Measurements from ENCODE around the gene NPFFR1.

NPFFR1 gene, protein sequence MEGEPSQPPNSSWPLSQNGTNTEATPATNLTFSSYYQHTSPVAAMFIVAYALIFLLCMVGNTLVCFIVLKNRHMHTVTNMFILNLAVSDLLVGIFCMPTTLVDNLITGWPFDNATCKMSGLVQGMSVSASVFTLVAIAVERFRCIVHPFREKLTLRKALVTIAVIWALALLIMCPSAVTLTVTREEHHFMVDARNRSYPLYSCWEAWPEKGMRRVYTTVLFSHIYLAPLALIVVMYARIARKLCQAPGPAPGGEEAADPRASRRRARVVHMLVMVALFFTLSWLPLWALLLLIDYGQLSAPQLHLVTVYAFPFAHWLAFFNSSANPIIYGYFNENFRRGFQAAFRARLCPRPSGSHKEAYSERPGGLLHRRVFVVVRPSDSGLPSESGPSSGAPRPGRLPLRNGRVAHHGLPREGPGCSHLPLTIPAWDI

DNA sequence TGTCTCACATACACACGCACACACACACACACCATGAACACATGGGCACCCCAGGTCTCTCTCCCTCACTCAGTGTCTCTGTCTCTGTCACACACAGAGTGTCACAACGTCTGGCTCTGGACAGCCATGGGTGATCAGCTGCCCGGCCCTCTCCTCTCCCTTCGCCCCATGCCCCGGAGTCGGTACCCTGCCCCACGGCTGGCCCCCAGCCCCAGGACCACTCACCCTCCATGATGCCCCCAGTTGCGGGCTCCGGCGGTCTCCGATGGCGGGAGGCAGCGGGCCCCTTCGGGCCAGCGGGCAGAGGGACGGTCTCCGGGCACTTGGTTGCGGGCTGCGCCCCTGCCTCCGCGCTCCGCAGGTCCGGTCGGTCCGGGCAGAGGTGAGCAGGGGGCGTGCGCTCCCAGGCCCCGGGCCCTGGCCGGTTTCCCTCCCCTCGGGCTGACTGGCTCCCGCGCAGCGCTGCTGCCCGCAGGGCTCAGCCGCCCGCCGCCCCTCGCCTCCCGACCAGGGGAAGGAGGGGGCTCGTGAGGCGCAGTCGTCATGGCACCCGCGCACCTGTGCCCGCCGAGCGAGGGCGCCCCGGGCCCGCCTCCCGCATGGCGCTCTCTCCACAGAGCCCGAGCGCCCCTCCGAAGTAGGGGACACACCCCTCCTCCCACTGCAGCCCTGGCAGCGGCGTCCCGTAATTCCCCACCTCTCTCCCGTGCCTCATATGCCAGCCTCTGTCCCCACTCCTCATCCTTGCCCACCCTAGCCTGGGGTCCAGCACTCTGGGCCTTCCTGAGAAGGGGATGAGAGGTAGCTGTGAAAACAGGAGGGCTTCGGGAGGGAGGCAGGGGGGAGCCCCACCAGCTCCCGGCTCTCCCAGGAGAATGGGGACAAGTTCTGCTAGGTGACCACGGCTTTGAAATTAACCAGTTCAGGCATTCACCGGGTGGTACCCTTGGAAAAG lies at the start of gene NPFFR1:
TSS of gene NPFFR1 (minus strand) at position 560 of the 955 bp plus-strand sequence. CDS start at position 232, 328 bp downstream.
- DNase-seq (ENCODE audit: low spot score): no peak

DNA sequence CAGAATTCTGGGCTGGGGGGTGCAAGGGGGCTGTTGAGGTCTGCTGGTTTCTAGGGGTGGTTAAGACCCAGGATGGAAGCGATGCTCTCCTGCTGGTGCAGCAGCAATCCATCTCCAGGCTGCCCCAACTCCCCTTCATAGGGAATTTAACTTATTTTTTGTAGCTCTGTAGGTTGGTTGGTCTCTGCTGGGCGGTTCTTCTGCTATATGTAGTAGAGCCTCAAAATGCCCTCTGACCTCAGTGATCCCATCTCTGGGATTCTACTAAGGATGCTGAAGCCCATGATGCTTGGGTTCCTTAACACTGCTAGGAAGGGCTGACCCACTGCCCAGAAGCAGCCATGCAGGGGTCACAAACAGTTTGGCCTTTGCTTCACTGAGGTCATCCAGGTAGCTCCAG lies 49.5 kb upstream of the NPFFR1 start:
- DNase-seq (ENCODE audit: low spot score): no peak

DNA sequence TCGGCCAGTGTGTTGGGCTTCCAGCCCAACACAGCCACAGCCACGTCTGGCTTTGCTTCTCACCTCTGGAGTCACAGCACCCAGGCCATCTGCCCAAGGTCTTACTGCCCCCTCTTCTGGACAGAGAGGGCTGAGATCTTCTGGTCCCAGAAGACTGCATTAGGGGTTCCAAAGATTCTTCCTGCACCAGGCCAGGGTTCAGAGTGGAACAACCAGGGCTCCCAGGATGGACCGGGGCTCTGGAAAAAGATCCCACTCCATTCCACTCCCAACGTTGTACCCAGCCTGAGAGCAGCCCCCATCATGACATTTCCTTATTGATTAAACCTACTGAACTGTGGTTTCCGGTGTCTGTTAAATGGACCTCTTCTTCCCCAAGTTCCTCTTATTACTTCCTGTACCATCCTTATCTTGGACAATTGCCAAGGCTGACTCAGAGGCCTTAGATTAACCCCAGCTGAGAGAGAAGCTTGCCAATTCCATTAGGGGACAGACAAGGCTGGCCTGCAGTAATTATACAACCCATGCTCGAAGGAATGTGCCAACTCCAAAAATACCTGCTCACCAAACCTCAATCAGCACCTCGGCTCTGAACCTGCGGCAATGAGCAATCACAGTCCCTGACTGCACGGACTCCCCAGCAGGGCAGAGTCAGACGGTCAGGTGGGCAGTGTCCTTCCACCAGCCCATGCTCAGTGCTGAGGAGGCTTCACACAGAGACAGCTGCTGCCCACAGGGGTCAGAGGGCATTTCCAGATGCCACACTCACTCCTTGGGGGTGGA lies 47.9 kb upstream of the NPFFR1 start:
- DNase-seq (ENCODE audit: low spot score): peak; percentile 85

DNA sequence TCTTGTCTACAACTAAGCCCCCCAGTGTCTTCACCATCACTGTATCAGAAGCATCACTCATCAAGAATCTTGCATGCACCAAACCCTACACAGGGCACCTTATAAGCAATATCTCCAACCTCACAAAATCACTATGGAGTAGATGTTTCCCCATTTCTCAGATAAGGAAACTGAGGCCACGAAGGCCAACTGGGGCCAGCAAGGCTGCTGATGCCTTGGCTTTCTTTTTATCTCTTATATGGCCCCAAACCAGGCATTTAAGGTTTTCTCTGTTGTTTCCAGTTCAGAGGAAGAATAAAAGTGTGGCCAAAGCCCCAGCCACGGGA lies 47.3 kb upstream of the NPFFR1 start:
- no peak for DNase-seq (ENCODE audit: low spot score)

DNA sequence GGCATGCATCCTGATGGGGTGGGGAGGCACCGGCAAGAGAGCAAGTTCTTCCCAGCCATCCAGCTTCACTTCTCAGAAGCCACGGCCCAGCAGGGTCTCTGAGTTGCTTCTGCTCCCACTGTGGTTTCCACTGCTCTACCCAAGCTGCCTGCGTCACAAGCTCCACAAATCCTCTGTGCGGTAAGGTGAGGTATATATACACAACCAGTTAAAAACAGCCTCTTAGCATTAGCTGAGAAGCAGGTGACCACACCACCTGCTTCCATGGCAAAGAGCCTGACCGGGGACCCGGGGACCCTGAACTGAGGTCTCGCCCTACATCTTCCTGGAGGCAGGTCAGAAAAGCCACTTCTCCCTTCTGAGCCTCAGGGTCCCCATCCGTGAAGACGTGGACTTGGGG lies 46.9 kb upstream of the NPFFR1 start:
- DNase-seq (ENCODE audit: low spot score): no peak

DNA sequence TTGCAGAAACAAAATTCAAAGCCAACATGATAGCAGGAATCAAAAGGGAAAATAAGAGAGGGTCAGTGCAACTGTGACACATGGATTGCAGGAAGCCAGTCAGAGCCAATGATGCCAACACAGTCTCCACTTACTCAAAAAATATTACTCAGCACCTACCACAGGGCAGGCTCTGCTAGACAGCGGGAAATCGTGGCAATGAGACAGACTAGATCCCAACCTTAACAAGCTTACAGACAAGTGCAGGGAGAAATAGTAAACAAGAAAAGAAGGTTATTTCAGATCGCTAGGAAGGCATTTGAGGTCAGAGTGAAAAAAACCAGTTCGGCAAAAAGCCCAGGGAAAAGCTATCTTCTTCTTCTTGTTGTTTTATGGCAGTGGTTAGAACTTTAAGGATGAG lies 45.2 kb upstream of the NPFFR1 start:
- no peak for DNase-seq (ENCODE audit: low spot score)

DNA sequence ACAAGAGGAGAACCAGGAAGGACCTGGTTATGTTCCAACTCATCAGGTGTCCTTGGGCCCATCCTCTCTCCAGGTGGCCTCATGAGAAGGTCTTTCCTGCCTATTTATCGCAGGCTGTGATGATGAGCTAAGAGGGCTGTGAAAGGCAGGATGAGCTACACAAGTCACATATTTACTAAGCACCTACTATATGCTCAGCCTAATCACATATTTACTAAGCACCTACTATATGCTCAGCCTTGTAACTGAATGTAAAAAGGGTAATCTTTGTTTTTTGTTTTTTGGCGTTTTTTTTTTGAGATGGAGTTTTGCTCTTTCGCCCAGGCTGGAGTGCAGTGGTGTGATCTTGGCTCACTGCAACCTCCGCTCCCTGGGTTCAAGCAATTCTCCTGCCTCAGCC lies 44.2 kb upstream of the NPFFR1 start:
- DNase-seq (ENCODE audit: low spot score): no peak

DNA sequence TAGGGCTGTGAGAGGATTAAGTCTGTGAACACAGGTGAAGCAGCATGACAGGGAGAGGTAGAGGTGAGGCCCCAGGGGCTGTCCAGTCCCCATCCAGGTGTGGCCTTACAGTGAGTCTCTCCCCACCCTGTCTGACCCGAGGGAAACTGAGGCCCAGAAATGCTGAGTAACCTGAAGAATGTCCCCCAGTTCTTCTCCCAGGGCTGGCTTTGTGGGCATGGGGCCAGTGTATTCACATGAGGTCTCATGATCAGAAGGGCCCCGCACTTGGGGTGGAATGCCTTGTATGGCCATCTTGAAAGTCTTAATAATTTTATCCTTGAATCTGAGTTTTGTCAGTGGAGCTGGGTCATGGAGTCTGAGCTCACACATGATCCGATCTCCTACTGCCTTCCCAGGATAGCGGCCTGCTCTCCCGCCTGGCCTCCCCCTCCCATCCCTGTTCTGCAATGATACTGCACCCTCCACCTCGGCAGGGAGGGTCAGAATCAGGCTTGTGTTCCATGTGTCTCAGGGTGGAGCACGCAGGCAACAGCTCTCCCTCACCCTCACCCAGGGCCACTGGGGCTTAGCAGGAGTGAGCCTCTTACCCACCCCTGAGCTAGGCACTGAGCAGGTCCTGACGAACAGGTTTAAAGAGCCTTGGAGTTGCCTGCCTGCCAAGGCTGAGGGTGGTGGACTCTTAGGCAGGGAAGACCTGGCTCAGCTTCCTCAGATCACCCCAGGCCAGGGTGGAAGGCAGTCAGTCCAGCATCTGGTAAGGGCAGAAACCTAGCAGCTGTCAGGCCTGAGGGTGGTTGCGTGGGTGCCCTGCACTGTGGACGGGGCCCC lies 41.4 kb upstream of the NPFFR1 start:
- DNase-seq (ENCODE audit: low spot score): no peak

DNA sequence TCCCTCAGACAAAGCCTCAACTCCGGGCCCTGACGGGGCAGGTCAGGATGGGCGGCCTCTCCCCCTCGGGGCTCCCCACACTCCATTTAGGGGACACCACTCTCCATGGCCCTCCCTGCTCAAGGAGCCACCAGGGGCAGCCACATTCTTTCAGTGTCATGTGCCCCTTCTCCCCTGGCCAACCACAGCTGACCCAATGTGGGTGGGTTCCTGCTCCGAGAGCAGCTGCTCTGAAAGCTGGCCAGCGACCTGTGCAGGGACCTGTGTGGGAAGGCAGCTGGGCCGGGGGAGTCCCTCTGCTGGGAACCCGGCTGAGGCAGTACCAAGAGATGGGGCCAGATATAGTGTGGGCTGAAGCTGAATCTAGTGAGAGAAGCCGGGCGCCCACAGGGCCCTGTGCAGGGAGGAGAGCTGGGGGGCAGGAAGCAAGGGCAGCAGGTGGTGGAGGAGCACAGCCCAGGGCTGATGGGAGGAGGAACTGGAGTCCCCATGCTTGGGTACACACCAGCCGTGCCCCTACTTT lies 40.6 kb upstream of the NPFFR1 start:
- no peak for DNase-seq (ENCODE audit: low spot score)

DNA sequence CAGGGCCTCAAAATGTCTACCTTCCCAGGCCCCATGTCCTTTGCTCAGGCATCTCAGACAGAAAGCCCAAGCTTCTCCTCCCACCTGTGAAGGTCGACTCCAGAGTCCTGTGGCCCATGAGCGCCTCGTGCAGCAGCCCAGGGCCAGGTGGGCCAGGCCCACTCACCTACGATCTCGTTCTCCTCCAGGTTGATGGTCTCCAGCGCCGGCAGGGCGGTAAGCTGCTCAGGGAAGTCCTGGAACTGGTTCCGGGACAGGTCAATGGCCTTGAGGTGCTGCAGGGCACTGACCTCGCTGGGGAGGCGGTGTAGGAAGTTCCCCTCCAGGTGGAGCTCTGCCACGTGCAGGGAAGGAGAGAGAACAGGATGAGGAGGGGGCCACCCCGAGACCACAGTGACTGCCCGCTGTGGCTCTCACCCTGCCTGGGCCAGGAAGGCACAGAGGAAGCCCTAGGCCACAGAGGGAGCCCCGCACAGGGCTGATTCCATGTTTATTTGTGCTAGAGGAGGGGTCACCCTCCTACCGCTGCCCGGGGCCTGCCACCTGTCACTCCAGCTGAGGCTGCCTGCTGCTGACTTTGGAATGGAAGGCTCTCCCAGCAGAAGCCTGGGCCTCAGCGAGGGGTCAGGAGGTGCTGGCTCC lies 40.0 kb upstream of the NPFFR1 start:
- DNase-seq (ENCODE audit: low spot score): no peak

DNA sequence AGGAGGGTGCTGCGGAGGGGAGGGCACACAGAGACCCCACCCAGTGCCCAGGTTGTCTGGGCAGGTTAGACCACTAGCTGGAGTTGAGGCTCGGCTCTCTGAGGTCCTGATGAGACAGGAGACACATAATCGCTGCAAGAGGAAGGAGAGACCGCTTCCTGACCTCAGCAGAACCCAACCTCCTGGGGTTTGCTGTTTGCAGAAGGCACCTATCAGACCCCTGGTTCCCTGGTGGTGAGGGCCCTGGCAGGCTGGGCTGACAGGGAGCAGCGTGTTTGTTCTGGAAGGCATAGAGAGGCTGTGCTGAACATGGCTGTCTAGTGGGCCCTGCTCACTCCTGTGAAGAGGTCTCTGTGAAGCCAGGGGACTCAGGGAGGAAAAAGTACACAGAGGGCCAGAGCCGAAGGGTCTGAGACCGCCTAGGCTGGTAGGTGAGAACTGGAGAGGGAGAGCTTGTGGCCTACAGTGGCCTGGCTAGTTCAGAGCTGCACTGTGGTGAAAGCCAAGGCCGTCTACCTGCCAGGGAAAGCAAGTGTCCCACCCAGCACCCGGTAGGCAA lies 39.4 kb upstream of the NPFFR1 start:
- DNase-seq (ENCODE audit: low spot score): no peak

DNA sequence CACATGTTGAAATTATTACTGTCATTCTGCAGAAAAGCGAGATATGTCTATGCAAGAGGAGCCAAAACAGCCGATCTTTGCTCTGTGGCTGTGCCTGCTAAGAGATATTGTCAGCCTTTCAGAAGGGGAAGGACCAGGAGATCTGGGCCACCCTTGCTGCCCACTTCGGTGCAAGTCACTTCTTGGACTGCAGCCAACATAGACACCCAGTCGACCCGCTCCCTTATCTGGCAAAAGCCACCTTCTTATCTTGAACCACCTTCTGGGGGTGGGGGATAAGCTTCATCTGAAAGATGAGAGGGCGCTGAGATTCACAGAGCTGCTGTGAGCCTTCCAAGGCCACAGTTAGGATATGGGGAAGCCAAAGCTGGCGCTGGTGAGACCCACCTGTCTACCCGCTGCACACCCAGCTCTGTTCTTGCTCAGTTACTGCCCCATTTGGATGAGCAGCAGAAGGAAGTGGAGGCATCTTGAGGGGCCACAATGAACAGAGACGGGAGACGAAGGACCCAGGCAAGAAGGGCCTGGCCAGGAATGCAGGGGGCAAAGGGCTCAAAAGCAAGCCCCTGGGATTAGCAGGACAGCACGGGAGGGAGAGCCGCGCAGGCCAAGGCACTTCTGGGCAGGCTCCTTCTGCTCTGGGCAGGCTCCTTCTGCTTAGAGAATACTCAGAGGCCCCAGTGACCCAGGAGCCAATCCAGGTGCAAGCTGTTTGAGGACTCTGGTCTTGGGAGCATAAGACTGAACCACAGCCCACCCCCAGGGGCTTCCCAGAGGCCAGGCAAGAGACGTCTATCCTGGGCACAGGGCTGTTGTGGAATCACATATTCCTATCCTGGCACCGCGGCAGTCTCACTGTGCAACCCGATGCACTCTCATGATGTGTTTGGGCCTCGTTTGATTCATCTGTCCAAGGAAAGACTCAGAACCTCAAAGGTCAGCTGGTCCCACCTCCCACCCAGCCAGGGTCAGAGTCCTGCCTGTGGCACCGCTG lies 38.4 kb upstream of the NPFFR1 start:
- no peak for DNase-seq (ENCODE audit: low spot score)

DNA sequence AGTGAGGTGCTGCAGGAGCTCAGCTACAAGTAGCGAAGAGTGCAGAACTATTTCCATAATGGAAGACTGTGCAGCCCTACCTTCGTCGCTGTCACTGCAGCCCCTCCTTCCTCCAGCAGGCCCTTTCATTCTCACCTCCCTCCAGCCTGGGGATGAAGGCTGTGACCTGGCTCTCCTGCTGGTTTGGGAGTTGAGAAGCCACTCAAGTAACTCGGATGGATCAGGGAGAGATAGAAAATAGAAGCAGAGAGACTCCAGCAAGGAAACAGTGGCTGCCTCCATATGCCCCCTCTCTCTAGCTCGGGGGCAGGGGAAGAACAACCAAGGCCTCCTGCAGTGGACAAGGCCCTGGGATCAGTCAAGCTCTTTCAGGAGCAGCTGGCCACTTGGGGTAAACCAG lies 37.4 kb upstream of the NPFFR1 start:
- DNase-seq (ENCODE audit: low spot score): no peak

DNA sequence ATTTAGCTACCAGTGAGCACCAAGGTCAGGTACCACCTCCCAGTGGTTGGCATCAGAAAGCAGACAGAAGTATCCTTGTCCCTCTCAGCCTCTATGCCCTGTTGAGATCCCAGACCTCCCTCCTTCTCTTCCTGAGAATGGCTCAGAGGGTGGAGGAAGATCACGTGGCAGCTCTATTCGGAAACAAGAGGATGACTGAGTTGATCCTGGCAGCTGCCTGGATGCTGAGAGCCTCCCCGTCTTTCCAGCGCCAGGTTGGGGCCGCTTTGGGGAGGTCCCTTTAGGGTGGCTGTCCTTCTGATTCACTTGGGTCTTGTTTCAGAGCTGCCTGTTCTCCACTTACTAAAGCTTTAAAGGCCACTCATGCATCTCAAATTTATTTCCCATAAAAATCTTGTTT lies 36.9 kb upstream of the NPFFR1 start:
- DNase-seq (ENCODE audit: low spot score): no peak

DNA sequence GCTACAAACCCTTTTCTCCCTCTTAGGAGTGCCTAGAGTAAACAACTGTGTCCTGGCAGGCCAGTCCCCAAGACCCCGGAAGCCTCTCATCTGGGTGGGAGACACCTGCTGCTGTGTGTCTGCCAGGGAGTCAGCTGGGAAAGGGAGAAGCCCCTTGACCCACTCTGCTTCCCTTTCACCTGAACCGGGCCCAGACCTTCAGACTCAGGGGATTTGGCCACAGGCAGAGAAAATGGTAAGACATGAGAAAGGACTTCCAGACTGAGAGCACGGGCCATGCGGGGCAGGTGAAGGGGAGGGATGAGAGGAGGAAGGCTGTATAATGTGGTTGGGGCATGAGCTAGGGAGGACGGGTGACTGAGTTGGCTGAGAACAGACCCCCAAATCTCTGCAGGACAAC lies 36.0 kb upstream of the NPFFR1 start:
- DNase-seq (ENCODE audit: low spot score): no peak

DNA sequence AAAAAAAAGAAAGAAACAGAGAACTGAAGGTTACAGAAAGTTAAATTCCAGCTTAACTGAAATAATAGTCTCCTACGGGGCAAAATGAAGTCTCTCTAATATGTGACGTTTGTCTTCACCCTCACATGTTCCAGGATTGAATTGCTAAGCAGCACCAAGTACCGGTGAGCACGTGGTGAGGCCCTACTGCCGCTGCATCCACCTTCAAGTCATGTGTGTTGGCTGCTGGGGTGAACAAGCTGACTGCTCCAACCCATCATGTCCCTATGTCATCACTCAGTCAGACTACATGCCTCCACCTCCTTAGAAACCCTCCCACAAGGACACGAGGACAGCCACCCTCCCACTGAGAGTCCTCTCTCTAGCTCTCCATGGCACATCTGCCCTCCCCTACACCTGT lies 35.4 kb upstream of the NPFFR1 start:
- no peak for DNase-seq (ENCODE audit: low spot score)

DNA sequence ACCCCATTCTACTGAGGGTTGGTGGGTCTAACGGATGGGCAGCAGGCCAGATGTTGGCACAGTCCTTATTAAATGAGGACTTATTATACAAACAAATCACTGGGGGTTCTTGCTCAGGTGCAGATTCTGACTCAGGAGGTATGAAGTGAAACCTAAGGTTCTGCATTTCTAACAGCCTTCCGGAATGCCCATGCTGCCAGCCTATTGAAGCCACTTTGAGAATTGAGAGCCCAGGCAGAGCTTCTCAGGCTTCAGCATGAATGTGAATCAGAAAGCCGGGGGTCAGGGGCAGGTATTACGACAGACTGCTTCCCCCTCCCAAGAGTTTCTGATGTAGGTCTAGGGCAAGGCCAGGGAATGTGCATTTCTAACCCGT lies 34.1 kb upstream of the NPFFR1 start:
- DNase-seq (ENCODE audit: low spot score): no peak

DNA sequence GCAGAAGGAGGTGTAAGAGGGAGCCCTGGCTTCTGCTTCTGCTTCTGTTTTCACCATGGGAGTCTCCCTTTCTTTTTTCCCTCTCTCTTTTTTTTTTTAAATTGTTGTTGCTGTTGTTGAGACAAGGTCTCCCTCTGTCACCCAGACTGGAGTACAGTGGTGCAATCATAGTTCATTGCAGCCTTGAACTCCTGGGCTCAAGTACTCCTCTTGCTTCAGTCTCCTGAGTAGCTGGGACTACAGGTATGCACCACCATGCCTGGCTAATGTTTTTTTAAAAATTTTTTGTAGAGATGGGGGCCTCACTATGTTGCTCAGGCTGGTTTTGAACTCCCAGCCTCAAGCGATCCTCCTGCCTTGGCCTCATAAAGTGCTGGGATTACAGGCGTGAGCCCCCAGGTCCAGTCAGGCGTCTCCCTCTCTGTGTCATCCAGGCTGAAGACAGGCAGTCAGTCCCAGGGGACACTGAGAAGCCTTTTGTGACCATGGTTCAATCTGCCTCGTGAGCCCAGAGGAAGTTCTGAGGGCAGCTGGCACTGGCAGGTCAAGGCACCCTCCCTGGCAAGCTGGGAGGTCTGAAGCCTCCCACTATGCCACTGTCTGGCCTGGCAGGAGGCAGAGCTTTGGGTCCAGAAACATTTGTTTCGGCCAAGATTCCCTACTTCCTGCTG lies 33.6 kb upstream of the NPFFR1 start:
- DNase-seq (ENCODE audit: low spot score): no peak

DNA sequence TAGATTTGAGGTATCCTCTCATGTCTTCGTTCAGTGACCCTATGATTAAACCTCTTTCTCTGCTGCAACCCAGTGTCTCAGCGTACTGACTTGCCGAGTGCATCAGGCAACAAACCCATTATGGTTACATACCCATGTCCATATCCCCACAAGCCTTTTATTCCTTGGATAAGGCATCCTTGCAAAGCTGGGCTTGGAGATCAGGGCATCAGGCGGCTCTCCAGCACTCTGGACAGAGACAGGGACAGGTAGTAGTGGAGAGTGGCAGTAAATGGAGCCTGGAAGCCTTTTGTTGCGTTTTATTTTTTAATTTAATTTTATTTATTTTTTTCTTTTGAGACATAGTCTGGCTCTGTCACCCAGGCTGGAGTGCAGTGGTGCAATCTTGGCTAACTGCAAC lies 32.0 kb upstream of the NPFFR1 start:
- no peak for DNase-seq (ENCODE audit: low spot score)
